ENCODE data around the gene ST6GAL2. TPM values are rescaled to one million over a fixed set of nuclear protein-coding genes. Genes with fewer than 3 reads are reported as not detected.

Gene ST6GAL2
- total RNA-seq, 2 experiments from 2014 or later, result not detected

DNA sequence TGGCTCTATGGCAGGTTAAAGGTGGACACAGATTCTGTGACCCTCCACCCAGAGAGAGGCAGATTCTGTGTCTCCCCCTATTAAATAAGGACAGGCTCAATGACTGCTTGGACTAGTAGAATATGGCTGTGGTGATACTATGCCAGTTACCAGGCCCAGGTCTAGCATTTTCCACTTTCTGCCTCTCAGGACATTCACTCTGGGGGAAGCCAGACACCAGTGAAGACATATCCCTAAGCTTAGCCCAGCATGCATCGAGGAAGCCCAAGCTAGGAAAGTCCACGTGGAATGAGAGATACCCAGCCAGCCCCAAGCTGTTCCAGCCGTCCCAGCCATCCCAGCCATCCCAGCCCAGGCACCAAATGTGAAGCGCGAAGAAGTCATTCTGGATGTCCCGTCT, 40.3 kb downstream of the ST6GAL2 start:
- no peaks in the 10 kb centered on the region for H3K36me3 Mint-ChIP-seq
- H3K9me3 Mint-ChIP-seq, result no peaks in the 10 kb centered on the region
- no peaks in the 10 kb centered on the region for H3K27me3 Mint-ChIP-seq
- DNase-seq, result no peak
- H3K27ac Mint-ChIP-seq, result no peak overlapping the region
- no peak overlapping the region for H3K4me3 Mint-ChIP-seq
- no peaks in the 10 kb centered on the region for H3K4me1 Mint-ChIP-seq

DNA sequence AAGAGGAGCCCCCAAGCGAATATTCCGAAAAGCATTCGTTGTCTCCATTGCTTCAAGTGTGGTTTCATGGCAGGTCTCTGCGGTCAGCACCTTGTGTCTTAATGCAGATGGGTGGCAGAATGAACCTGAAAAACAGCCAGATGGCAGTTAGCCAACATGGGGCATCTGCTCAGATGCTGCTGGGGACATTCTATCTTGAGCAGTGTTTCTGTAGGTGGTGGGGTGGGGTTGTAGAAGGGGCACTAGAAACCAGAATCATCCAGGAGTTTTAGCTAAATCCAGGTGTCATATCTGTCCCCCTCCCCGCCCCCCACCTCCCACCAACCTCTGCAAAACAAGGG, 42.1 kb downstream of the ST6GAL2 start:
- Mint-ChIP-seq H3K27me3 (no peaks in the 10 kb centered on the region), H3K4me1 (no peaks in the 10 kb centered on the region), H3K9me3 (no peaks in the 10 kb centered on the region), H3K4me3 (no peak overlapping the region), H3K27ac (no peak overlapping the region), H3K36me3 (no peaks in the 10 kb centered on the region)
- DNase-seq, result no peak

DNA sequence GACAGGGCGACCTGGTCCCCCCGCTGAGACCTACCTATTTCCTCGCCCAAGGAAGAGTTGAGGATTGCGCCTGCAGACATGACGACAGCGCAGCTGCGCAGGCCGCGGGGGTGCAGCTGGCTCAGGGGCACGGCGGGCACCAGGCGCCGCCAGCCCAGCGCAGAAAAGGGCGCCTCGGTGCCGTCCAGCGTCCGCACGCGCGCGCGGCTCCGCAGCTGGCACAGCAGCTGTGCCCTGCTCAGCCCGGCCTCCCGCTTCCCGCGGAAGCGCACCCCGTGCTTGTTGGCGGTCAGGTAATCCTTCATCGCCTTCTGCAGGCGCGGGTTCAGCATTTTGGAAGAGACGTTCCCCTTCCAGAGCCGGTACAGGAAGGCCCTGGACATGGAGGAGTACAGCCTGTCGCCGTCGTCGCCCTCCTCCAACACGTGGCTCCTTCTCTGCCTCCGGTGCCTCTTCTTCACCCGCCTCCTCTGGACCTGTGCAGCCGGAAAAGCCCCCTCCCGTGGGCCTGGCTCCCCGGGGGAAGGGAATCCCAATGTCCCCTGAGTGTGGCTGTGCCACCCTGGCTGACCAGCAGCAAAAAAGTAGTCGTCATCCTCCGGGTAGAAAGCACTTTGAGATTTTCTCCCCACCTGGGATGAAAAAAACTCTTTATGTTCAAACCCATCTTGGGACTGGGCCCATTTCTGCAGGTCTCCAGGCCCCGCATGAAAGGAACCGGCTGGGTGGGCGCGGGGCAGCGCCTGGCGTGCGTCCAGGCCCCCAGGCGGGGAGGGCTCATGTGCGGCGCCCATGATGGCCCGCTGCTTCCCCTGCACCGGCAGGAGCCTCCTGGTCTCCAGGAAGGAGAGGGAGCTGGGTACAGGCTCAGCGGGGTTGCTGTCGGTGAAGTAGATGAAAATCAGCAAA, 42.7 kb downstream of the ST6GAL2 start:
- Mint-ChIP-seq H3K4me3 (no peak overlapping the region), H3K27ac (no peak overlapping the region)
- no peak for DNase-seq

DNA sequence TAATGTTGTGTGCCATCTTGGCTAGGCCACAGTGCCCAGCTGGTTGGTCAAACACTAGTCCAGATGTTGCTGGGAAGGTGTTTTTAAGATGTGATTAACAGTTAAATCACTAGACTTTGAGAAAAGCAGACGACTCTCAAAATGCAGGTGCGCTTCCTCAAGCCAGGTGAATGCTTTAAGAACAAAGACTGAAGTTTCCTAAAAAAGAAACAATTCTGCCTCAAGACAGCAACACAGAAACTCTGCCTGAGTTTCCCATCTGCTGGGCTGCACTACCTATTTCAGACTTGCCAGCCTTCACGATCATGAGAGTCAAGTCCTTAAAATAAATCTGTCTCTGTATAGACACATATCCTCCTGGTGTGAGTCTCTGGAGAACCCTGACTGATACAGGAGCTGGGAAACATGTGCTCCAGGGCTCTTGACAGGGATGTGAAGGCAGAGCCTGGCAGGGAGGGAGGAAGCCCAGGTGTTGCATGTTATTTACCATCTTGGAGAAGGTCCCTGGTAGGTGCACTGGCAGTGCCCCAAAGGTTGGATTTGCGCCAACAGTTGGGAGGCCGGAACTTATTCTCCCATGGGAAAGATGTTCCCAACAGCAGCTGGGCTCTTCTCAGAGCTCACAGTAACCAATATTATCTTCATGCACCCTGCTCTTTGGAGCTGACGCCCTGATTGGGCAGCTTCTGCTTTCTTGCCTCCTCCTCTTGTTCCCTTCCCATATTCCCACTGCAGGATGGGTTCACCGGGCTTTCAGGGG, 43.9 kb downstream of the ST6GAL2 start:
- Mint-ChIP-seq H3K9me3 (no peaks in the 10 kb centered on the region), H3K4me3 (no peak overlapping the region), H3K4me1 (no peaks in the 10 kb centered on the region), H3K36me3 (no peaks in the 10 kb centered on the region), H3K27ac (no peak overlapping the region), H3K27me3 (no peaks in the 10 kb centered on the region)
- no peak for DNase-seq

More for the DNA sequence above, 42.7 kb downstream of the ST6GAL2 start:
- no peaks in the 10 kb centered on the region for H3K36me3 Mint-ChIP-seq
- H3K9me3 Mint-ChIP-seq, result no peaks in the 10 kb centered on the region
- H3K4me1 Mint-ChIP-seq, result no peaks in the 10 kb centered on the region
- H3K27me3 Mint-ChIP-seq, result no peaks in the 10 kb centered on the region

DNA sequence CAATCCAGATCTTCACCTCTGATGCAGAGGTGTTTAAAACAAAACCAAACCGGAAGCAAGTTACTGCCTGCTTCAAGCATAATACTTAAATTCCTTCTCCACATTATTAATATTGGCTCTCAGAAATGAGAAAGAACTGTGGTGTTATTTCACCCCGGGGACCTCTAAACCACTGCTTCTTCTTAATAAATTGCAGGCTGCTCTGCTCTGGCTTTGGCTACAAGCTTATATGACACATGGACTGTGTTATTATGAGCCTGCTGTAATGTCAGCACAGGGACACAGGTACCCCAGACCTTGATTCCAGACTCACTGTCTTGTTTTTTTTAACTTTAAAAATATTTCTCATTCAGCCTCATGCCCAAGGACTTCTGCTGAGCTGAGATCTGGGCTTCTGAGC, 45.1 kb downstream of the ST6GAL2 start:
- no peak overlapping the region for H3K27ac Mint-ChIP-seq
- no peak for DNase-seq
- no peaks in the 10 kb centered on the region for H3K27me3 Mint-ChIP-seq
- no peaks in the 10 kb centered on the region for H3K36me3 Mint-ChIP-seq
- H3K4me1 Mint-ChIP-seq, result no peaks in the 10 kb centered on the region
- no peaks in the 10 kb centered on the region for H3K9me3 Mint-ChIP-seq
- H3K4me3 Mint-ChIP-seq, result no peak overlapping the region

DNA sequence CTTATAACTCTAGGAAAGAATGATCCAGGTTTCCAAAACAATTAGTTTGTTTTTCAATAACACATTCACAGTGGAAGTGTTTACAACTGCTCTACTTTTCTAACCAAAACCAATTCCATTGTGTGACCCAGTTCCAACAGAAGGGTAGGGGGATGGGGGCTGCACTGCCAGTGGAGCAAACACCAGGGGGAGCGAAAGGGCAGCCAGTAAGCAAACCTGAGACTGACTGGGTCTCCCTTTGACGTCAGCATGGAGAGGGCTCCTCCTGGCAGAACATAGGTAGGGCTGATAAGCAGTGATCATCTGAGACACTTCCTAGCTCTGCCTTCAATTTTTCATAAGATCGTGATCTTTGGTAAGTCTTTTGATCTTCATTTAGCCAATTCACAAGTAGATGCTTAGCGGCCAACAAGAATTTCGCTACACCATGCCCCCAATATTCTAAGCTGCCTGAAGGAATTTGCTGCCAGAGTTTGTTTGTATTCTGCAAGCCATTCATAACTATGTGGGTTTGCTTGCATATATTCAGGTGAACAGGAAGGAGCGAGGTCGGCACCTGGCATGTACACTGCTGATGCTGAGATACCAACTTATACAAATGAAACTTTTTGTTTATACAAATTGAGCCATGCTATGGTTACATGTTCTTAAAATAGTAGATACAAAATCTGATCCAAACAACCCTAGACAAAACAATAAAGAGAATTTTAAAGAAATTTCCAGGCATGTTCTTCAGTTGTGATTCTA, 45.9 kb downstream of the ST6GAL2 start:
- Mint-ChIP-seq H3K27ac (no peak overlapping the region), H3K9me3 (no peaks in the 10 kb centered on the region), H3K4me1 (no peaks in the 10 kb centered on the region), H3K36me3 (no peaks in the 10 kb centered on the region), H3K27me3 (no peaks in the 10 kb centered on the region), H3K4me3 (no peak overlapping the region)
- no peak for DNase-seq

DNA sequence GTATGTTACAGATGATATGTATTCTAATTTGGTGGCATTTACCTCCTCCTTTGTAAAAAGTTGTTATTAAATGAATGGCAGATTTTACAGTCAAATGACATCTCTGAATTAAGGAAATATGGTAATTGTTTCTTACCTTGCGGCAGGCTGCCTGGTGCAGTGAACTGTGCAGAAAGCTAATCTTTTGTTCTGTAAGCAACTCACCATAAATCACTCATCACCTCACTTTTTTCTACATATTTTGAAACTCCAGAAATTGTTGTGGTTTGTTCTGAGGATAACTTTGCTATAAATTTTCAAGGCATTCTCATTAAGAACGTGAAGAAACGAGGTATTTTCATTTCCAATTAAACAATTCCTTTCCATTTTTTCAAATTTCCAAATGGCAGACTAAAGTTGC, 52.7 kb downstream of the ST6GAL2 start:
- H3K27ac Mint-ChIP-seq, result no peak overlapping the region
- H3K36me3 Mint-ChIP-seq, result no peaks in the 10 kb centered on the region
- no peak for DNase-seq
- no peak overlapping the region for H3K4me3 Mint-ChIP-seq
- peaks cover 10% of the 10 kb centered on the region for H3K27me3 Mint-ChIP-seq
- no peaks in the 10 kb centered on the region for H3K4me1 Mint-ChIP-seq
- H3K9me3 Mint-ChIP-seq, result no peaks in the 10 kb centered on the region

DNA sequence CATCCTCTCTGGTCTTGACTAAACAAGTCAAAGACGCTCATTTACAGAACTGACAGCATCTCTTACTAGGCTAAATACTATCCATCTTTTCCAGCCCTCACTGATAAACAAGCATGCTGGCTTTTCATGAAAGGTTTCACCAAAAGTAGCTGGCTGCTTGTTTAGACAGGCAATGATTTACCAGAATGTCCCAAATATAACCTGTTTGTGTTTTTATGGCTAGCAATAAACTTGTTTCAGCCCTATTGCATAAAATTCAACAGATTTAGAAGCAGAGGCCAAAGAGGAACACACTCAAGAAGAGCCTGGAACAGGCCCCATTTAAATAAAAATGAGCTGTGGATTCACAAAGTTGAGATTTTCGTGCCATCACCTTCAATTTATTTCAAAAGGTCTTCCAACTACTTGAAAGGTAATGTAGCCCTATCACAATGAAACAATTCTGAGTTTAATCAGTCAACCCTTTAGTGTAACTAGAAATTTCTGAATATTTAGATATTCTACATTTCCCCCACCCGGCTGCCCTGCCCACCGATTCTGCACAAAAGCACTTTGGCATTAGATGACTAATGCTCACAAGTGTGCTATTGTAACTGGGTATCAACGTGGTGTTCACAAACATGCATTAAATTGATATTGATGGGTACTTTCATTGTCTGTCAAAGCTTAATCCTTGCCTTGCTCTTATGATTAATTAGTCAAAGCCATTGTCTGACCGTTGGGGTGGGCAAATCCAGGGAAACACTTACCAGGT, 54.0 kb downstream of the ST6GAL2 start:
- Mint-ChIP-seq H3K27me3 (peaks cover 10% of the 10 kb centered on the region), H3K36me3 (no peaks in the 10 kb centered on the region), H3K27ac (no peak overlapping the region), H3K4me1 (no peaks in the 10 kb centered on the region), H3K9me3 (no peaks in the 10 kb centered on the region), H3K4me3 (no peak overlapping the region)
- no peak for DNase-seq

DNA sequence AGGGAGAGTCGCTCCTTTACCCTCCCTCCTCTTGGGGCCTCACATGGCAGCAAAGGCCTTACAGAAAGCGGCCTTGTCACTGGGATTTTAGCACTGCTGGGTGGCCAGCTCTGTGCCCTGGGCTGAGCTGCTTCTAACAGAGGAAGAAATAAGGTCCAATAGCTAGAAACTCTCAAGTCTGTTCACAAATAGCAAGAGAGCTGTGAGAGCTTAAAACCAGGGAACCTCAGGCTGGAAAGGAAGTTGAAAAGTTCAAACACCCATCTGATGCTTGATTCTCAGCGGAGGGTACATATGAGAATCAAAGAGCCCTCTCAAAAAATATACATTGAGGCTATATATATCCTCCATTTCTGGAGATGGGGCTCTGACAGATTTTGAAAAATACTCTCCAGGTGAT, 54.7 kb downstream of the ST6GAL2 start:
- no peaks in the 10 kb centered on the region for H3K4me1 Mint-ChIP-seq
- no peaks in the 10 kb centered on the region for H3K36me3 Mint-ChIP-seq
- H3K27me3 Mint-ChIP-seq, result peaks cover 10% of the 10 kb centered on the region
- no peaks in the 10 kb centered on the region for H3K9me3 Mint-ChIP-seq
- H3K27ac Mint-ChIP-seq, result no peak overlapping the region
- no peak overlapping the region for H3K4me3 Mint-ChIP-seq
- no peak for DNase-seq

DNA sequence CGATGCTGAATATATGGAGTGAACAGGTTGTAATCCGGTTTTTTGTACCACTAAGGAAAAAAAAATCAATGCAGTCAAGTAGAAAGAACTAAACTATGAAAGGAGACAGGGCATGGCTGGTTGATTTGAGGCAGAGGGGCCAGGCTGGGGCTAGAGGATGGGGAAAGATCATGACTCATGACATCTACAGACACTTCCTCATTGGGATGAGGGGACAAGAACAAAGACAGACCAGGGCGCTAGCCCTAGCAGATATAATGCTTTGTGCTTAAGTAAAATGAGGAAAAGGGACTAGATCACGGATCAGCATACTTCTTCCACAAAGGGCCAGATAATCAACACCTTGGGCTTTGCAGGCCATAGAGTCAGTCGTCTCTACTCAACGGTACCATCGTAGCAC, 55.8 kb downstream of the ST6GAL2 start:
- no peak for DNase-seq
- H3K4me3 Mint-ChIP-seq, result no peak overlapping the region
- H3K36me3 Mint-ChIP-seq, result no peaks in the 10 kb centered on the region
- H3K27ac Mint-ChIP-seq, result no peak overlapping the region
- peaks cover 10% of the 10 kb centered on the region for H3K27me3 Mint-ChIP-seq
- no peaks in the 10 kb centered on the region for H3K4me1 Mint-ChIP-seq
- no peaks in the 10 kb centered on the region for H3K9me3 Mint-ChIP-seq

DNA sequence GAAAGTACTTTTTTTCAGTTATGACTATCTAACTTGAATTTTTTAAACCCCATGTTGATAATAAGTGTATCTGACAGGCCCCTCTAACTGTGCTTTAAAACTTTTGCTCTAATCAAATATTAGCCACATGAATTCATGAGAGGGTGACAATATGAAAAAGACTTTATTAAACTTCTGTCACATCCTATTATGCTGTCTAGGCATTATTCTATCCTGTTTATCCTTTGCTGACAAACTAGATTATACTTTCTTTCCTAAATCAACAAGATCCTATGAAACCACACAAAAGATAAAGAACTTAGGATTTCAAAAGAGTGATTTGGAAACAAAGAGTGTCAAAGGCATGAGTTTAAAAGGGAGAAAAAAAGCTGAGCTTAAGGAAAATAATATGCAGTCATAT, 57.8 kb downstream of the ST6GAL2 start:
- H3K4me1 Mint-ChIP-seq, result no peaks in the 10 kb centered on the region
- H3K9me3 Mint-ChIP-seq, result no peaks in the 10 kb centered on the region
- no peaks in the 10 kb centered on the region for H3K36me3 Mint-ChIP-seq
- H3K4me3 Mint-ChIP-seq, result no peak overlapping the region
- H3K27me3 Mint-ChIP-seq, result peaks cover 2% of the 10 kb centered on the region
- H3K27ac Mint-ChIP-seq, result no peak overlapping the region
- DNase-seq, result no peak

DNA sequence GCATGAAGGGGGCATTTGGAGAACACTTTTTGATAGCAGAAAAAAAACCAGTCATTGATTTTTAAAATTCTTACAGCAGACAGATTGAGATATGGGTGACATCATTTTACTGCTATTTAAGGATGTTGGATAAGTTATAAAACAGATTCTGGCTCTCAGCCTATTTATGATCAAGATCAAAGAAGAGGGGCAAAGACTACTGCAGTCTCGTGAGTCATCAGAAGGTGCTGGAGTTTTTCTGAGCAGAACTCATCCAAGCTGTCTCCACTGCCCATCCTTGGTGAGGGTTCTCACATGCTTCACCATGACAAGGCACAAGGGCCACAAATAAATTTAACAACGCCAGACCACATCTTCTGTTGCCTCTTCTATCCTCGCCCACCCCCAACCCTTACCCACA, 58.8 kb downstream of the ST6GAL2 start:
- no peaks in the 10 kb centered on the region for H3K27me3 Mint-ChIP-seq
- no peak overlapping the region for H3K27ac Mint-ChIP-seq
- H3K9me3 Mint-ChIP-seq, result no peaks in the 10 kb centered on the region
- H3K4me3 Mint-ChIP-seq, result no peak overlapping the region
- H3K36me3 Mint-ChIP-seq, result no peaks in the 10 kb centered on the region
- no peak for DNase-seq
- H3K4me1 Mint-ChIP-seq, result no peaks in the 10 kb centered on the region

DNA sequence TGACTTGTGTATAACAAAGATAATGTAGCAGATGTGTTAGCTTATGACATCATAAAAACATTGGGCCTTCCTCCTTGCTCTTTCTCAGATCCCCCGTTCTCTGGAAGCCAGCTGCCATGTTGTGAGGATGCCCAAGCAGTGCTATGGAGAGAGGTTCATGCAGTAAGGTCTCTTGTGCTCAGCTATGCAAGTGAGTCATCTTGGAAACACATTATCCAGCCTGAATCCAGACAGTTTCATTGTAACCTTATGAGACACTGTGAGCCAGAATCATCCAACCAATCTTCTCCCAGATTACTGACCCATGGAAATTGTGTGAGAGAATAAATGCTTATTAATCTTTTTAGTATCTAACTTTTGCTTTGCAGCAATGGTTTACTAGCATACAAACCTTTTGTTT, 60.8 kb downstream of the ST6GAL2 start:
- no peaks in the 10 kb centered on the region for H3K9me3 Mint-ChIP-seq
- no peaks in the 10 kb centered on the region for H3K36me3 Mint-ChIP-seq
- H3K4me3 Mint-ChIP-seq, result no peak overlapping the region
- DNase-seq, result no peak
- no peaks in the 10 kb centered on the region for H3K4me1 Mint-ChIP-seq
- no peak overlapping the region for H3K27ac Mint-ChIP-seq
- no peaks in the 10 kb centered on the region for H3K27me3 Mint-ChIP-seq

DNA sequence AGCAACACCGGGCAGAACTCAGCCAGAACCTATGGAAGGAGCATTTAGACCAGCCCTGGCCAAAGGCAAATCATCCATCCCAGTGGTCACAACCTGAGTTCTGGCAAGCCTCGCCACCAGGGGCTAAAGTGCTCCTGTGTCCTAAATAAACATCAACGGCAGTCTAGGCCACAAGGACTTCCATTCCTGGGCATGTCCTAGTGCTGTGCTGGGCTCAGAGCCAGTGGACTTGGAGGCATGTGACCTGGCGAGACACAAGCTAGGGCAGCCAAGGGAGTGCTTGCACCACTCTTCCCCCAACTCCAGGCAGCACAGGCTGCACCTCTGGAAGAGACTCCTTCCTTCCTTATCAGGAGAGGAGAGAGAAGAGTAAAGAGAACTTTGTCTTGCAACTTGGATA, 69.0 kb downstream of the ST6GAL2 start:
- no peak for DNase-seq
- Mint-ChIP-seq H3K36me3 (no peaks in the 10 kb centered on the region), H3K9me3 (no peaks in the 10 kb centered on the region), H3K4me3 (no peak overlapping the region), H3K27me3 (no peaks in the 10 kb centered on the region), H3K4me1 (no peaks in the 10 kb centered on the region), H3K27ac (no peak overlapping the region)

DNA sequence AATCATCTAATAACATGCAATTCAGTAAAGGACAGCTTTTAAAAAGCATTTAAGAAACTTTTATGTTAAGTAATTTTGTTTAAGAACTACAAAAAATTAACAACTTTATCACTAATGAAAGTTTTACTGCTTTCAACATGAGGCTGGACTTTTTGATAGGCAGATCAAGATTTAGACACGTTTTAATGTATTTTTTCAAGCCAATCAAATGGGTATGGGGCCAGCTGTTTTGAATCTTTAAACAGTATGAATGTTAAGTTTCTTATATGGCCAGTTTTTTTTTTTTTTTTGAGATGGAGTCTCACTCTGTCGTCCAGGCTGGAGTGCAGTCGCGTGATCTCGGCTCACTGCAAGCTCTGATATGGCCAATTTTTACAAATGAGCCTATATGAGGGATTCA, 73.1 kb downstream of the ST6GAL2 start:
- H3K27ac Mint-ChIP-seq, result no peak overlapping the region

More for the DNA sequence above, 73.1 kb downstream of the ST6GAL2 start:
- H3K4me3 Mint-ChIP-seq, result no peak overlapping the region
- no peaks in the 10 kb centered on the region for H3K27me3 Mint-ChIP-seq
- H3K4me1 Mint-ChIP-seq, result no peaks in the 10 kb centered on the region
- H3K9me3 Mint-ChIP-seq, result no peaks in the 10 kb centered on the region
- H3K36me3 Mint-ChIP-seq, result no peaks in the 10 kb centered on the region
- DNase-seq, result no peak
